HG02759 (cell line): ENCODE measurements around the gene UNKL.

ENCODE experiments used
- ATAC-seq: cut with Tn5 transposase; IDR thresholded peaks from one replicate; pipeline ENCODE4 v1.9.1; 2021; ENCODE audit warnings: mild to moderate bottlenecking, moderate library complexity; ENCODE audit not compliant: unreplicated experiment

The UNKL gene

GRCh38 chr16:1356061-1356900 is 58.2 kb downstream of the UNKL start:
- ATAC-seq: no peak

- ATAC-seq: no peak
Observed at GRCh38 chr16:1355591-1355990, 58.9 kb downstream of the UNKL start.

- ATAC-seq: no peak
Observed at GRCh38 chr16:1354815-1355540, 59.5 kb downstream of the UNKL start.

GRCh38 chr16:1351582-1352362 is 62.7 kb downstream of the UNKL start, which contains the start of the genes GNPTG and TSR3:
GNPTG (plus strand) TSS chr16:1351931; CDS start chr16:1351966, 35 bp downstream.
TSR3 (minus strand) TSS chr16:1351878; CDS start chr16:1351804, 74 bp downstream.
- ATAC-seq: peak; percentile 86

DNA sequence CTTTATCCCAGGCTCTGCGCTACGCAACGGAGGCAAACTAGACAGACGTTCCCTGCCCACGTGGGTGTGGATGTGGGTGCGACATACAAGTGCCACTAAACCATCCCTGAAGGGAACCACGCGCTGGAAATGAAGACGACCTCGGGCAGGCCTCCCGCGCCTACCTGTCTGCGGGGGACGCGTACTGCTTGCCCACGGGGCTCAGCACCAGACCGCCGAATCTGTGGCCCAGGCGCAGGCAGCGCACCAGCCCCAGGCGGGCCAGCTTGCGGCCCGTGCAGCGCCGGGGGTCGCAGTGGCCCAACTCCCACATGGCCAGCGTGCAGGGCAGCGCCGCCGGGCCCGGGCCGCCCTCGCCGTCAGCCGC is 63.3 kb downstream of the UNKL start:
- ATAC-seq: peak; percentile 25

DNA sequence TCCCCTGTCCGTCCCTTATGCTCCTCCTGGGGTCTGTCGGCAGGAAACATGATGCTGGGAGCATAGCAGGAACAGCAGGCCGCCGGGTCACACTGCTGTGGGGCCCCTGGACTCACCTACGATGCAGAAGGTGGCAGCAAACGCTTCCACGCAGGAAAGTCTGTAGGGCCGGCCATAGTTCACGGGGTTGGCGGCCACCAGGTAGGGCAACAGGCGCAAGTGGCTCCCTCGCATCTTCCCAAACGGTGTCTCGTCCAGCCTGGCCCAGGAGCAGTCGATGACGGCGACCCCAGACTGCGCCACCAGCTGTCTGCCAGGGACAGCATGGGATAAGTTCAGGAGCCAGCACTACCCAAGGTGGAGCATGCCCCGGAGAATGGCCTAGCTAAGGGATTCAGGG is 63.8 kb downstream of the UNKL start:
- no peak for ATAC-seq

DNA sequence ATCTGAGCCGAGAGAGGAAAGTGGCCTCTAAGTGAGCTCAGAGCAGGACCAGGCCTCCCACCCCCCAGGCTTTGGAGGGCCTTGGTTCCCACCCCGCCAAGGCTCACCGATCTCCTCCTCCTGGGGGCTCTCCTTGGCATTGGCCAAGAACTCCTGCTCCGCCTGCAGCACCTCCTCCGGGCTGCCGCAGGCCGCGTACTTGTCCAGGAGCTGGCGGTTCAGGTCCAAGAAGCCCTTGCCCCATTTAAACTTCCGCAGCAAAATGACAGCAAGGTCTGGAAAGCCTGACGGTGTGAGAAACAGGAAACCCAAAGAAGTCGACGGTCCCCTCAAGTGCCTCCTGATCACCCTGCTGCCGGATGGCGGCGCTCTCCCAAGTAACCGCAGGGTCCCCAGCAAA is 64.6 kb downstream of the UNKL start:
- ATAC-seq: no peak

- ATAC-seq: no peak
Observed at GRCh38 chr16:1349351-1349750, 65.2 kb downstream of the UNKL start.

GRCh38 chr16:1348926-1349325 is 65.6 kb downstream of the UNKL start:
- no peak for ATAC-seq

DNA sequence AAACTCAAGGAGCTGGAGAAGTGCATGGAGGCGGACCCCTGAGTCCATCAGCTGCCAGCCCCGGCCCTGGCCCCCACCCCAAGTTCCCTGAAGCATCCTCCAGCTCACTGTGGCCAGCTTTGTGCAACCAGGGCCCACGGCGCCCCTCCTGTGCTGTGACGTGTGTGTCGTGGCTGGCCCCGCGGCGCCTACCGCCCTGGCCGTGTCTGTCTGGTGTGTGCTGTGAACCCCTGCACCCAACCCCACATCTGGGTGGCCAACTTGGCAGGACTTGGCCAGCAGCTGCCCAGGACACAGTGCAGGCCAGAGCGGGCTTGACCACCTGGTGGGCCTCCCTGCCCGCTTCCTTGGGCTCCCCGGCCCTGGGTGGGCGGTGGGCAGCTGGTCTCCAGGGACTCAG is 66.1 kb downstream of the UNKL start:
- ATAC-seq: no peak

GRCh38 chr16:1347962-1348361 is 66.5 kb downstream of the UNKL start:
- ATAC-seq: no peak

GRCh38 chr16:1347286-1347855 is 67.1 kb downstream of the UNKL start:
- ATAC-seq: no peak

DNA sequence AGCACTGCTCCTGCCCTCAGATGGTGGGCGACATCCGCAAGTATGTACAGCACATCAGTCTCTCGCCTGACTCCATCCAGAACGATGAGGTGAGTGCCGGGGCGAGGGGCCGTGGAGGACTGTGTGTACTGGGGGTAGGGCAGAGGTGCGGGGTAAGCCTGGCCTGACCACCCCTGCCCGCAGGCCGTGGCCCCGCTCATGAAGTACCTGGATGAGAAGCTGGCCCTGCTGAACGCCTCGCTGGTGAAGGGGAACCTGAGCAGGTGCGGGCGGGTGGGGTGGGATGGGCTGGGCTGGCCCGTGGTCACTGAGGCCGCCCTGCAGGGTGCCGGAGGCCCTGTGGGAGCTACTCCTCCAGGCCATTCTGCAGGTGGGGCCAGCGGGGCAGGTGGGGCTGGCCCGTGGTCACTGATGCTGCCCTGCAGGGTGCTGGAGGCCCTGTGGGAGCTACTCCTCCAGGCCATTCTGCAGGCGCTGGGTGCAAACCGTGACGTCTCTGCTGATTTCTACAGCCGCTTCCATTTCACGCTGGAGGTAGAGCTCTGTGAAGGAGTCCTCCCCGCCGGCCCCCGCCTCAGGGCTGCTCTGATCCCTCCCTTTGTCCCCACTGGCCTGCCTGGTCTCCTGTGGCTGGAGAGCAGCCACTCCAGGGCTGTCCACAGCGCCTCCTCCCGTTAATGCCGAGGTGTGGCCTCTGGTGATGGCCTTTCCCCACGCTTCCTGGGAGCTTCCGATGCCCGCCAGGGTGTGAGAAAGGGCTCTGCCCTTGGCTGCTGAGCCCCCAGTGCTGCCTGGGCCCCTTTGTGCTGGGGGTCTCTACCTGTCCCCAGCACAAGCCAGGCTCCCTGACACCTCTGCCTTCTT is 67.8 kb downstream of the UNKL start:
- ATAC-seq: no peak

- ATAC-seq: no peak
Observed at GRCh38 chr16:1345651-1346421, 68.7 kb downstream of the UNKL start.

- no peak for ATAC-seq
Observed at GRCh38 chr16:1345087-1345486, 69.4 kb downstream of the UNKL start.

- ATAC-seq: no peak
Observed at GRCh38 chr16:1344499-1344898, 70.0 kb downstream of the UNKL start.

- no peak for ATAC-seq
Observed at GRCh38 chr16:1343428-1344242, 70.9 kb downstream of the UNKL start.
